K562 (cell line): ENCODE data around the gene MAB21L4. TPM values are rescaled to one million over a fixed set of nuclear protein-coding genes. Genes with fewer than 3 reads are reported as not detected.

Source experiments
- ATAC-seq: fragments of 200-7000 bp; cut with Tn5 transposase; 3 replicates; pipeline ENCODE4 v1.9.1; 2020; ENCODE audit warnings: moderate library complexity
- BruUV-seq: library from RNA; stranded (reverse); fragments of 400-500 nt; replicated peaks from 2 replicates; lab custom pipeline; 2021; lab: Mats Ljungman, UMichigan
- CTCF ChIA-PET: fragments of 300-600 bp; formaldehyde crosslinking; extraction: SDS; loops from one replicate; lab custom pipeline; 2021; ENCODE audit warnings: low intra/inter-chr PET ratio; lab: Yijun Ruan, JAX
- POLR2A ChIA-PET: fragments of 300-600, 350-650 bp; sonication (Branson Sonifier 250); formaldehyde crosslinking; extraction: SDS; loops from one replicate; lab custom pipeline; 2021; ENCODE audit warnings: antibody characterized with exemption, inconsistent platforms; lab: Yijun Ruan, JAX
- DNase-seq, 4 experiments: peaks; one replicate each; pipeline versions ENCODE4 v3.0.0 to v3.0.0-alpha.2; 2011 to 2018; ENCODE audit warnings: low spot score in 3 of 4, mixed read lengths in 3 of 4; ENCODE audit errors: extremely low read depth in 1 of 4
- FAIRE-seq: peaks from 2 replicates; lab custom pipeline; 2011; peaks lifted over from hg19 to GRCh38; lab: Jason Lieb, UNC
- H2AFZ ChIP-seq: 2 replicates; pipeline ENCODE4 v1.6.0; 2011; ENCODE audit warnings: low read depth, low read length, control low read depth, inconsistent platforms
- H3K27ac ChIP-seq: fragments of 200-600 bp; 3 replicates; pipeline ENCODE4 v1.8.0; 2011; ENCODE audit warnings: low read depth, mild to moderate bottlenecking, control low read depth, inconsistent platforms, low read length, moderate library complexity, mixed read lengths; ENCODE audit errors: extremely low read depth
- H3K27me3 ChIP-seq, 2 experiments: fragments of 300-600 bp in 1 of 2; 2 replicates in 1 of 2; 3 replicates in 1 of 2; pipeline versions ENCODE4 v1.6.0 to v1.8.0; 2011; ENCODE audit warnings: inconsistent platforms in 2 of 2, low read length in 2 of 2, mild to moderate bottlenecking in 1 of 2, mixed read lengths in 1 of 2, moderate library complexity in 1 of 2; ENCODE audit not compliant: control insufficient read depth in 2 of 2, insufficient read depth in 2 of 2
- H3K36me3 ChIP-seq: fragments of 300-600 bp; 3 replicates; pipeline ENCODE4 v1.8.0; 2011; ENCODE audit warnings: mild to moderate bottlenecking, low read length, inconsistent platforms; ENCODE audit not compliant: control insufficient read depth, insufficient read depth
- H3K4me1 ChIP-seq, 2 experiments: fragments of 200-600 bp in 1 of 2; replicated peaks in 1 of 2; 2 replicates in 1 of 2; 3 replicates in 1 of 2; pipeline versions ENCODE4 v1.5.1 to v1.8.0; 2011; ENCODE audit warnings: inconsistent platforms in 2 of 2, low read length in 2 of 2, mild to moderate bottlenecking in 1 of 2, mixed read lengths in 1 of 2, moderate library complexity in 1 of 2; ENCODE audit not compliant: control insufficient read depth in 2 of 2, insufficient read depth in 2 of 2
- H3K4me2 ChIP-seq: 2 replicates; pipeline ENCODE4 v1.6.1; 2011; ENCODE audit warnings: low read length, control low read depth, inconsistent platforms, mixed read lengths; ENCODE audit not compliant: insufficient read depth
- H3K4me3 ChIP-seq: fragments of 200-600 bp; sonication (generic), shearing (Covaris generic); 2 replicates; pipeline ENCODE4 v1.5.1; 2016; ENCODE audit warnings: control low read depth, inconsistent platforms
- H3K79me2 ChIP-seq: fragments of 200-600 bp; 3 replicates; pipeline ENCODE4 v1.8.0; 2011; ENCODE audit warnings: low read length, inconsistent platforms; ENCODE audit not compliant: control insufficient read depth, insufficient read depth
- H3K9ac ChIP-seq, 2 experiments: 2 replicates each; pipeline versions ENCODE4 v1.6.0 to v1.6.1; 2011; ENCODE audit warnings: low read depth in 2 of 2, low read length in 2 of 2, control low read depth in 1 of 2, inconsistent platforms in 1 of 2, mild to moderate bottlenecking in 1 of 2, mixed read lengths in 1 of 2; ENCODE audit not compliant: insufficient read depth in 1 of 2
- H3K9me1 ChIP-seq: one replicate; pipeline ENCODE4 v1.6.0; 2011; ENCODE audit warnings: inconsistent platforms, mild to moderate bottlenecking, low read length, moderate library complexity; ENCODE audit not compliant: control insufficient read depth, insufficient read depth
- H3K9me3 ChIP-seq: replicated peaks from 2 replicates; pipeline ENCODE4 v1.5.1; 2011; ENCODE audit warnings: low read depth, low read length, inconsistent platforms; ENCODE audit not compliant: control insufficient read depth, insufficient read depth
- H4K20me1 ChIP-seq: replicated peaks from 2 replicates; pipeline ENCODE4 v1.6.1; 2011; ENCODE audit warnings: low read length, inconsistent platforms, mixed read lengths; ENCODE audit not compliant: control insufficient read depth, insufficient read depth
- FOXP1 ChIP-seq: sonication (generic); formaldehyde crosslinking; IDR thresholded peaks from 2 replicates; pipeline ENCODE4 v1.8.0; 2022; ENCODE audit warnings: mild to moderate bottlenecking, missing genetic modification reagents
- PHF21A ChIP-seq: fragments of 450-650 bp; IDR thresholded peaks from 2 replicates; pipeline ENCODE4 v1.6.1; 2017; ENCODE audit warnings: low read depth, borderline replicate concordance
- ZNF778 ChIP-seq: fragments of 450-650 bp; formaldehyde crosslinking; IDR thresholded peaks from 2 replicates; pipeline ENCODE4 v1.4.0; 2020; ENCODE audit warnings: mild to moderate bottlenecking, moderate library complexity
- WGBS: fragments of 100-300 bp; shearing (Covaris generic); methylation state at CpG from one replicate; pipeline ENCODE4 v1.1.6; 2016; ENCODE audit warnings: low coverage, mixed read lengths; ENCODE audit not compliant: insufficient coverage; ENCODE audit errors: missing lambda C conversion rate; 5-methylcytosine and 5-hydroxymethylcytosine counted together
- in situ Hi-C: fragments of 300-500 bp; cut with MboI; formaldehyde crosslinking; loops from 4 replicates; pipeline ENCODE4 v1.15.0; 2018; ENCODE audit warnings: inconsistent platforms, mixed read lengths
- intact Hi-C: fragments of 100-400 bp; cut with micrococcal nuclease; formaldehyde crosslinking; loops from 2 replicates; pipeline ENCODE4 v1.14.2; 2022
- polyA plus RNA-seq, 8 experiments: library from polyadenylated mRNA; depleted of rRNA in 4 of 8; stranded (reverse) in 5 of 8; unstranded in 3 of 8; fragments of >200 nt; fragmentation: Nextera tagmentation in 2 of 8; fragmentation: Illumina TruSeq in 1 of 8; extraction: Ambion mirVana in 2 of 8; extraction: Trizol in 1 of 8; gene quantifications; 2 replicates each; pipeline versions ENCODE4 v1.2.1 to v1.2.3, GENCODE V29; 2011 to 2014; ENCODE audit warnings: inconsistent platforms in 1 of 8, missing spikeins in 1 of 8
- total RNA-seq, 7 experiments: library from RNA; depleted of rRNA in 6 of 7; stranded (reverse); fragments of >200 nt in 6 of 7; fragmentation: Illumina TruSeq in 2 of 7; extraction: Trizol in 2 of 7; gene quantifications; 2 replicates each; pipeline versions ENCODE4 v1.2.1 to v1.2.3, GENCODE V29; 2011 to 2021; ENCODE audit warnings: low replicate concordance in 1 of 7

Gene MAB21L4
- total and polyA plus RNA-seq, 9 of the 15 experiments (the other 6 are each of a cell fraction or from before 2014, with no cell fraction given) = 0.03 TPM; not detected in 8

- Histone ChIP-seq H3K4me2 (no peak overlapping the region), H3K79me2 (no peaks in the 10 kb centered on the region), H2AFZ (no peak overlapping the region), H3K4me1 (no peaks in the 10 kb centered on the region; a peak in 1 of 5 replicates), H3K9ac (no peak overlapping the region), H3K27ac (no peak overlapping the region), H3K9me3 (no peaks in the 10 kb centered on the region), H3K36me3 (no peaks in the 10 kb centered on the region), H3K27me3 (peaks cover 3 to 34% of the 10 kb centered on the region in 2 experiments; a peak in 3 of 5 replicates), H4K20me1 (no peaks in the 10 kb centered on the region), H3K9me1 (no peaks in the 10 kb centered on the region), H3K4me3 (no peak overlapping the region)
- 3% methylated on average over 9 of the region's 15 CpGs for WGBS
- in situ Hi-C loops (no loop called here), intact Hi-C loops (no loop called here)
- ATAC-seq (no peak), DNase-seq (no peak), FAIRE-seq (no peak)
- TF ChIP-seq ZNF778 (CRISPR knock-in tag) (no peak), FOXP1 (no peak), PHF21A (no peak)
- no TSS peak for BruUV-seq
- ChIA-PET POLR2A (interaction anchor here (1.1 kb wide), 1 partner anchor 21 kb away, joined by 3 read pairs; no protein-coding TSS in a partner anchor), CTCF (no interaction called here)
Observed at GRCh38 chr2:240869956-240870875, 25.7 kb downstream of the MAB21L4 start.
